ENCODE measurements around the gene FLRT2. TPM values are rescaled to one million over a fixed set of nuclear protein-coding genes. Genes with fewer than 3 reads are reported as not detected.

Gene FLRT2
- total and polyA plus RNA-seq, 10 of the 15 experiments (the other 5 are each of a cell fraction or from before 2014, with no cell fraction given): 0.03 to 0.13 TPM; not detected in 8

- RAD21 ChIA-PET (ENCODE audit: unreplicated experiment): no interaction called here
- FAIRE-seq: no peak
- CTCF ChIA-PET: no interaction called here
- ATAC-seq: no peak
- Histone ChIP-seq H3K27me3 (replicated peaks in 1 of 2; ENCODE audit: control insufficient read depth in 2 of 2, insufficient read depth in 2 of 2, low read length in 1 of 2) (no peaks in the 10 kb centered on the region), H3K4me1 (ENCODE audit: control insufficient read depth, insufficient read depth, low read length) (no peaks in the 10 kb centered on the region), H3K27ac (ENCODE audit: control insufficient read depth, insufficient read depth) (no peak overlapping the region), H3K79me2 (ENCODE audit: control insufficient read depth, insufficient read depth, low read length) (no peaks in the 10 kb centered on the region), H3K36me3 (ENCODE audit: control insufficient read depth in 2 of 2, insufficient read depth in 2 of 2, low read length in 1 of 2) (no peaks in the 10 kb centered on the region), H4K20me1 (ENCODE audit: control insufficient read depth, insufficient read depth) (no peaks in the 10 kb centered on the region), H3K9me3 (replicated peaks; ENCODE audit: control insufficient read depth, insufficient read depth, low read length) (no peaks in the 10 kb centered on the region; the same call in 2 of the 3 replicates), H2AFZ (ENCODE audit: control insufficient read depth, low read depth, low read length) (no peak overlapping the region), H3K4me3 (no peak overlapping the region), H3K4me2 (ENCODE audit: control insufficient read depth, insufficient read depth) (no peak overlapping the region), H3K9ac (ENCODE audit: control insufficient read depth, insufficient read depth, low read length) (no peak overlapping the region)
- in situ Hi-C loops (cut with MboI): no loop called here
- no peak for DNase-seq (ENCODE audit: low read depth, low spot score)
- 73% methylated on average over 27 of the region's 27 CpGs for WGBS (ENCODE audit: insufficient coverage, insufficient replicate concordance, low lambda C conversion rate, missing lambda C conversion rate)
- no peak for TF ChIP-seq GABPA (IDR thresholded peaks at IDR 0.05; ENCODE audit: low read depth)
- no peak for TF ChIP-seq RFX5 (IDR thresholded peaks at IDR 0.05; ENCODE audit: low read depth, low read length)
- TF ChIP-seq IKZF1 (conservative IDR thresholded peaks at IDR 0.05): no peak
- no peak for TF ChIP-seq TAF1 (IDR thresholded peaks at IDR 0.05; ENCODE audit: borderline replicate concordance, low read depth, low read length)
- TF ChIP-seq ZNF622 (IDR thresholded peaks at IDR 0.05): no peak
- TF ChIP-seq BACH1 (IDR thresholded peaks at IDR 0.05; ENCODE audit: borderline replicate concordance): no peak
- no peak for TF ChIP-seq POLR2A (IDR thresholded peaks at IDR 0.05; ENCODE audit: low read depth, low read length)
- no peak for TF ChIP-seq KLF5 (IDR thresholded peaks at IDR 0.05; ENCODE audit: partially characterized antibody)
- no peak for TF ChIP-seq HDAC2 (IDR thresholded peaks at IDR 0.05)
- no peak for TF ChIP-seq MYC (IDR thresholded peaks at IDR 0.05; ENCODE audit: insufficient read depth, insufficient read length, insufficient replicate concordance, low read length, severe bottlenecking)
- TF ChIP-seq RBBP5 (conservative IDR thresholded peaks at IDR 0.05): no peak
- TF ChIP-seq SUZ12 (IDR thresholded peaks at IDR 0.05; ENCODE audit: unreplicated experiment): no peak
- TF ChIP-seq, protein P1, sequence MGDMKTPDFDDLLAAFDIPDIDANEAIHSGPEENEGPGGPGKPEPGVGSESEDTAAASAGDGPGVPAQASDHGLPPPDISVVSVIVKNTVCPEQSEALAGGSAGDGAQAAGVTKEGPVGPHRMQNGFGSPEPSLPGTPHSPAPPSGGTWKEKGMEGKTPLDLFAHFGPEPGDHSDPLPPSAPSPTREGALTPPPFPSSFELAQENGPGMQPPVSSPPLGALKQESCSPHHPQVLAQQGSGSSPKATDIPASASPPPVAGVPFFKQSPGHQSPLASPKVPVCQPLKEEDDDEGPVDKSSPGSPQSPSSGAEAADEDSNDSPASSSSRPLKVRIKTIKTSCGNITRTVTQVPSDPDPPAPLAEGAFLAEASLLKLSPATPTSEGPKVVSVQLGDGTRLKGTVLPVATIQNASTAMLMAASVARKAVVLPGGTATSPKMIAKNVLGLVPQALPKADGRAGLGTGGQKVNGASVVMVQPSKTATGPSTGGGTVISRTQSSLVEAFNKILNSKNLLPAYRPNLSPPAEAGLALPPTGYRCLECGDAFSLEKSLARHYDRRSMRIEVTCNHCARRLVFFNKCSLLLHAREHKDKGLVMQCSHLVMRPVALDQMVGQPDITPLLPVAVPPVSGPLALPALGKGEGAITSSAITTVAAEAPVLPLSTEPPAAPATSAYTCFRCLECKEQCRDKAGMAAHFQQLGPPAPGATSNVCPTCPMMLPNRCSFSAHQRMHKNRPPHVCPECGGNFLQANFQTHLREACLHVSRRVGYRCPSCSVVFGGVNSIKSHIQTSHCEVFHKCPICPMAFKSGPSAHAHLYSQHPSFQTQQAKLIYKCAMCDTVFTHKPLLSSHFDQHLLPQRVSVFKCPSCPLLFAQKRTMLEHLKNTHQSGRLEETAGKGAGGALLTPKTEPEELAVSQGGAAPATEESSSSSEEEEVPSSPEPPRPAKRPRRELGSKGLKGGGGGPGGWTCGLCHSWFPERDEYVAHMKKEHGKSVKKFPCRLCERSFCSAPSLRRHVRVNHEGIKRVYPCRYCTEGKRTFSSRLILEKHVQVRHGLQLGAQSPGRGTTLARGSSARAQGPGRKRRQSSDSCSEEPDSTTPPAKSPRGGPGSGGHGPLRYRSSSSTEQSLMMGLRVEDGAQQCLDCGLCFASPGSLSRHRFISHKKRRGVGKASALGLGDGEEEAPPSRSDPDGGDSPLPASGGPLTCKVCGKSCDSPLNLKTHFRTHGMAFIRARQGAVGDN (IDR thresholded peaks at IDR 0.05): no peak
- TF ChIP-seq LARP7 (IDR thresholded peaks at IDR 0.05): no peak
- no peak for TF ChIP-seq ZBED1 (IDR thresholded peaks at IDR 0.05; ENCODE audit: borderline replicate concordance)
- no peak for TF ChIP-seq ASH2L (IDR thresholded peaks at IDR 0.05; ENCODE audit: borderline replicate concordance, low read depth)
- intact Hi-C loops (cut with micrococcal nuclease; ENCODE audit: unreplicated experiment): no loop called here
- POLR2A ChIA-PET: interaction anchor here (0.6 kb wide), 1 partner anchor 10 kb away, joined by 3 read pairs; no protein-coding TSS in a partner anchor
- SMC1A ChIA-PET (ENCODE audit: uncharacterized antibody, unreplicated experiment): no interaction called here
- no TSS peak for BruUV-seq (replicated peaks)
Measured at GRCh38 chr14:85622986-85623685, 93.2 kb downstream of the FLRT2 start.

Data from GM12878 (cell line).